Right lobe of liver (tissue), 4 donors: ENCODE data around the gene SH2B2.

Experiments used
- CTCF ChIP-seq, 4 donors: fragments of 200-600 bp in 3 of 4; fragments of 450-650 bp in 1 of 4; IDR thresholded peaks; one replicate each; pipeline versions ENCODE4 v1.5.1 to v1.8.0; 2016 to 2022; ENCODE audit warnings: antibody characterized with exemption in 4 of 4, mild to moderate bottlenecking in 2 of 4
- POLR2A ChIP-seq: fragments of 450-650 bp; IDR thresholded peaks from one replicate; pipeline ENCODE4 v1.6.1; 2017; ENCODE audit warnings: antibody characterized with exemption, mild to moderate bottlenecking
- donor health status: DM: no; HTN: no; CAD: no.
- donor health status: DM: no; HTN: no; CAD: no.
- donor health status: DM: no; HTN: yes; CAD: no.

- no peak for TF ChIP-seq POLR2A
- no peak for TF ChIP-seq CTCF (IDR thresholded peaks at IDR 0.05)
Observed at GRCh38 chr7:102266541-102266940, 20.1 kb upstream of the SH2B2 start.
